ENCODE data around the gene GLRX.

GRCh38 chr5:95799191-95799835, 23.2 kb downstream of the GLRX start:
- no peak for TF ChIP-seq CTCF (IDR thresholded peaks at IDR 0.05; ENCODE audit: insufficient read depth, low read length)
- TF ChIP-seq GABPA (IDR thresholded peaks at IDR 0.05; ENCODE audit: low read depth): no peak
- TF ChIP-seq POLR2AphosphoS5 (IDR thresholded peaks at IDR 0.05; ENCODE audit: low read depth): no peak
- TF ChIP-seq REST (IDR thresholded peaks at IDR 0.05; ENCODE audit: insufficient replicate concordance, low read depth): no peak
